ENCODE measurements around the gene SGO2.

Gene SGO2

DNA sequence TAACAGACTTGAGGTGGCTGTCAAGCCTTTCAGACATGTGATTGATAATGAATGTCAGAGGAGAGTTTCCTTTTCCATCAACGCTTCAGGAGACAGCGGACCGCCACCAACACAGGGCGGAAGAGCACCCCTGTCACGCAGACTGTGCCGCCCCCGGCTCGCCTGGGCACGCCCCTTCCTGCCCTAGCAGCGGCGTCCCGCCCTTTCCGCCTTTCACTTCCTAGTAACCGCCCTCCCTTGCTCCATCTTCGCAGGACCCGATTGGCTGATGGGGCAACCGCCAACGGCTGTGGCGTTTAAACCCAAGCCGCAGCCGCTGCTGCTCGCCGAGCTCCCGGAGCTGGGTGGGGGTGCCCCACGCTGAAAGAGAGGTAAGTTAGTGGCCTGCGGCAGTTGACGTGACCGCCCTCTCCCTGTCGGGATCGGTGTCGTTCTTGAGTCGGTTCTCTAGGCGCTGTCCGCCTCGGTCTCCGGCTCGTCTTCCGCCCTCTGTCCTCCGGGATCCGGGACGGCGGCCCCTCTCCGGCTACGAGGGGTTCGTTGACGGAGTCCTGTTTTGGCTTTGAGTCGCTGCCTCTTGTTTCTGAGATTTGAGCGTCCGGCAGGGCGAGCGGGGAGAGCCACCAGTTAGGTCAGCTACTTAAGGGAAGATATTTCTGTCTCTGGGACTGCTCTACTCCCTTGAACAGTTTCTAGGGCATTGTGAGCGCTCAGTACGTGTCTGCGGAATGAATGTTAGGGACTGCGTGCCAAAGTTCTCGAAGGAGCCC lies at the start of gene SGO2 (continued):
- TF ChIP-seq ZNF169 (tag by site-specific recombination; IDR thresholded peaks at IDR 0.05) (no peak), KLF7 (tag by site-specific recombination; IDR thresholded peaks at IDR 0.05; ENCODE audit: borderline replicate concordance) (peak; percentile 39; the same call in 1 of the 2 replicates), ZFHX2 (tag by site-specific recombination; conservative IDR thresholded peaks at IDR 0.05) (peak; percentile 77), ZNF623 (tag by site-specific recombination; IDR thresholded peaks at IDR 0.05) (no peak), ZBTB10 (tag by site-specific recombination; IDR thresholded peaks at IDR 0.05) (no peak), ZNF830 (tag by site-specific recombination; IDR thresholded peaks at IDR 0.05; ENCODE audit: low read depth) (no peak), ZNF580 (tag by site-specific recombination; IDR thresholded peaks at IDR 0.05) (no peak), ZNF221 (tag by site-specific recombination; IDR thresholded peaks at IDR 0.05; ENCODE audit: borderline replicate concordance) (no peak), PRDM1 (tag by site-specific recombination; IDR thresholded peaks at IDR 0.05) (no peak; the same call in none of the 2 replicates), ZNF248 (tag by site-specific recombination; IDR thresholded peaks at IDR 0.05) (no peak), ZNF701 (tag by site-specific recombination; IDR thresholded peaks at IDR 0.05) (no peak), ZSCAN30 (tag by site-specific recombination; IDR thresholded peaks at IDR 0.05) (no peak), ZBTB7A (tag by site-specific recombination; IDR thresholded peaks at IDR 0.05; ENCODE audit: low read depth) (no peak), ZNF571 (tag by site-specific recombination; IDR thresholded peaks at IDR 0.05) (no peak), ZNF398 (tag by site-specific recombination; IDR thresholded peaks at IDR 0.05) (no peak), ZNF24 (tag by site-specific recombination; IDR thresholded peaks at IDR 0.05) (0 out of 2 replicates have a peak, but pooled peaks have one; percentile 19), ZNF529 (tag by site-specific recombination; IDR thresholded peaks at IDR 0.05; ENCODE audit: insufficient replicate concordance) (no peak), ZNF558 (tag by site-specific recombination; IDR thresholded peaks at IDR 0.05) (no peak), RBAK (tag by site-specific recombination; IDR thresholded peaks at IDR 0.05) (no peak), YY1 (tag by site-specific recombination; IDR thresholded peaks at IDR 0.05) (no peak), ZNF660 (tag by site-specific recombination; IDR thresholded peaks at IDR 0.05) (no peak), ZNF404 (tag by site-specific recombination; IDR thresholded peaks at IDR 0.05) (no peak), ZXDB (tag by site-specific recombination; IDR thresholded peaks at IDR 0.05) (peak; percentile 100), ZNF416 (tag by site-specific recombination; IDR thresholded peaks at IDR 0.05) (no peak), ZBTB21 (tag by site-specific recombination; IDR thresholded peaks at IDR 0.05) (no peak), ZNF112 (tag by site-specific recombination; IDR thresholded peaks at IDR 0.05) (no peak), GFI1B (tag by site-specific recombination; IDR thresholded peaks at IDR 0.05) (no peak), ZNF23 (tag by site-specific recombination; IDR thresholded peaks at IDR 0.05; ENCODE audit: borderline replicate concordance) (no peak), ZNF548 (tag by site-specific recombination; IDR thresholded peaks at IDR 0.05) (no peak), SP2 (tag by site-specific recombination; IDR thresholded peaks at IDR 0.05) (peak; percentile 98), ZNF324 (tag by site-specific recombination; IDR thresholded peaks at IDR 0.05) (no peak), ZBTB1 (tag by site-specific recombination; IDR thresholded peaks at IDR 0.05) (no peak)
- TF ChIP-seq, protein P1, sequence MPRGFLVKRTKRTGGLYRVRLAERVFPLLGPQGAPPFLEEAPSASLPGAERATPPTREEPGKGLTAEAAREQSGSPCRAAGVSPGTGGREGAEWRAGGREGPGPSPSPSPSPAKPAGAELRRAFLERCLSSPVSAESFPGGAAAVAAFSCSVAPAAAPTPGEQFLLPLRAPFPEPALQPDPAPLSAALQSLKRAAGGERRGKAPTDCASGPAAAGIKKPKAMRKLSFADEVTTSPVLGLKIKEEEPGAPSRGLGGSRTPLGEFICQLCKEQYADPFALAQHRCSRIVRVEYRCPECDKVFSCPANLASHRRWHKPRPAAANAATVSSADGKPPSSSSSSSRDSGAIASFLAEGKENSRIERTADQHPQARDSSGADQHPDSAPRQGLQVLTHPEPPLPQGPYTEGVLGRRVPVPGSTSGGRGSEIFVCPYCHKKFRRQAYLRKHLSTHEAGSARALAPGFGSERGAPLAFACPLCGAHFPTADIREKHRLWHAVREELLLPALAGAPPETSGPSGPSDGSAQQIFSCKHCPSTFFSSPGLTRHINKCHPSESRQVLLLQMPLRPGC (tag by site-specific recombination; IDR thresholded peaks at IDR 0.05), result no peak
- TF ChIP-seq, protein P2, sequence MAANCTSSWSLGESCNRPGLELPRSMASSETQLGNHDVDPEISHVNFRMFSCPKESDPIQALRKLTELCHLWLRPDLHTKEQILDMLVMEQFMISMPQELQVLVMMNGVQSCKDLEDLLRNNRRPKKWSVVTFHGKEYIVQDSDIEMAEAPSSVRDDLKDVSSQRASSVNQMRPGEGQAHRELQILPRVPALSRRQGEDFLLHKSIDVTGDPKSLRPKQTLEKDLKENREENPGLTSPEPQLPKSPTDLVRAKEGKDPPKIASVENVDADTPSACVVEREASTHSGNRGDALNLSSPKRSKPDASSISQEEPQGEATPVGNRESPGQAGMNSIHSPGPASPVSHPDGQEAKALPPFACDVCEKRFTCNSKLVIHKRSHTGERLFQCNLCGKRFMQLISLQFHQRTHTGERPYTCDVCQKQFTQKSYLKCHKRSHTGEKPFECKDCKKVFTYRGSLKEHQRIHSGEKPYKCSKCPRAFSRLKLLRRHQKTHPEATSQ (tag by site-specific recombination; IDR thresholded peaks at IDR 0.05), result no peak
